ENCODE results near the gene GLP1R.

GLP1R gene

DNA sequence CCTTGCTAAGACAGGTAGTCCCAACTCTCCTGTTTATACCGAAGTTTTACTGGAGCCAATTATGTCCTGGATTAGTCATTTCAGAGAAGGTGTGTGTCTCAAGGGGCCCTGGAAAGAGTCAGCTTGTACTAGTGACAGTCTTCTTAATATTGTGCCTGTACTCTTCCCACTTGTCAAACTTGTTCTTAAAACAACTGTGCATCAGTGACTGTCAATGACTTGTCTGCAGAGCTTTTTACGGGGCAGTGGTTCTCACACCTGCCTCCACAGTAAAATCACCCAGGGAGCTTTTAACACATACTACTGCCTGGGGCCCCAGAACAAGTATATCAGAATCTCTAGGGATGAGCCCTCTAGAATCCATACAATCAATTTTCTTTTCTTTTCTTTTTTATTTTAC is 28.4 kb upstream of the GLP1R start:
- Histone ChIP-seq H3K27me3 (ENCODE audit: control insufficient read depth, insufficient read depth, low read length) (no peaks in the 10 kb centered on the region), H3K27ac (ENCODE audit: low read depth, low read length) (no peak overlapping the region), H3K4me3 (ENCODE audit: low read depth, low read length) (no peak overlapping the region), H3K9me3 (ENCODE audit: control insufficient read depth, insufficient read depth, low read length) (no peaks in the 10 kb centered on the region), H3K36me3 (ENCODE audit: control insufficient read depth, insufficient read depth, low read length) (no peaks in the 10 kb centered on the region), H3K9ac (ENCODE audit: low read depth, low read length) (no peak overlapping the region), H3K4me1 (ENCODE audit: control insufficient read depth, insufficient read depth, low read length) (peaks cover 7% of the 10 kb centered on the region)

DNA sequence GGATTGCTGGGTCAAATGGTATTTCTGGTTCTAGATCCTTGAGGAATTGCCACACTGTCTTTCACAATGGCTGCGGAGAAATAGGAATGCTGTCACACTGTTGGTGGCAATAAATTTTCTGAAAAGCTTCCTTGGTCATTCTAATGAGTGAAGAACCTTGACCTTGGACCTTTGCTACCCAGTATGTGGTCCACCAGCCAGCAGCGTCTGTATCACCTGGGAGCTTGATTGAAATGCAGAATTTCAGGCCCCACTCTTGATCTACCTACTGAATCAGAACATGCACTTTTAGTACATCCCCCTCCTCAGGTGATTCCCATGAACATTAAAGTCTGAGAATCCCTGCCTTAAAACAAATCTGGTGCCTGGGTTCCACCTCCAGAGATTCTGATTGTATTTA is 27.5 kb upstream of the GLP1R start:
- H3K9me3 ChIP-seq (ENCODE audit: control insufficient read depth, insufficient read depth, low read length) = no peaks in the 10 kb centered on the region
- H3K9ac ChIP-seq (ENCODE audit: low read depth, low read length) = no peak overlapping the region
- H3K4me3 ChIP-seq (ENCODE audit: low read depth, low read length) = no peak overlapping the region
- no peaks in the 10 kb centered on the region for H3K36me3 ChIP-seq (ENCODE audit: control insufficient read depth, insufficient read depth, low read length)
- H3K27me3 ChIP-seq (ENCODE audit: control insufficient read depth, insufficient read depth, low read length) = no peaks in the 10 kb centered on the region
- H3K4me1 ChIP-seq (ENCODE audit: control insufficient read depth, insufficient read depth, low read length) = peaks cover 7% of the 10 kb centered on the region
- H3K27ac ChIP-seq (ENCODE audit: low read depth, low read length) = no peak overlapping the region

DNA sequence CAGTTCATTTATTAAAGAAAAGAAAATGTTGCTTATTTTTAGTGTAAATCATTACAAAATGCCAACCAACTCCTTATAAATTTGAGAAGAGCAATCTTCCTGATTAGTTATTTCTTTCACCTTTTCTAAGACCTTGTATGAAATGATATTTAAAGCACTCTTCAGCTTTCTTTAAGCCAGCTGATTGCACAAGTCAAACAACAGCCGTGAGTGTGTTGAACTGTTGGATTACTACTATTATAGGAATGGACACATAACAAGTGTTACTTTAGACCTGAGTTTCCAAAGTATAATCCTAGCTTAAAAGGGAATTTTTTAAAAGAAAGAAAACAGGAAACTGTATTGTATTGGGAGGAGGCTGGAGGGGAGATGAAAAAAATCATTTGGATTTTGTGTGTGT is 26.8 kb upstream of the GLP1R start:
- Histone ChIP-seq H3K36me3 (ENCODE audit: control insufficient read depth, insufficient read depth, low read length) (no peaks in the 10 kb centered on the region), H3K27ac (ENCODE audit: low read depth, low read length) (no peak overlapping the region), H3K4me3 (ENCODE audit: low read depth, low read length) (no peak overlapping the region), H3K4me1 (ENCODE audit: control insufficient read depth, insufficient read depth, low read length) (peaks cover 10% of the 10 kb centered on the region), H3K9ac (ENCODE audit: low read depth, low read length) (no peak overlapping the region), H3K9me3 (ENCODE audit: control insufficient read depth, insufficient read depth, low read length) (no peaks in the 10 kb centered on the region), H3K27me3 (ENCODE audit: control insufficient read depth, insufficient read depth, low read length) (no peaks in the 10 kb centered on the region)

DNA sequence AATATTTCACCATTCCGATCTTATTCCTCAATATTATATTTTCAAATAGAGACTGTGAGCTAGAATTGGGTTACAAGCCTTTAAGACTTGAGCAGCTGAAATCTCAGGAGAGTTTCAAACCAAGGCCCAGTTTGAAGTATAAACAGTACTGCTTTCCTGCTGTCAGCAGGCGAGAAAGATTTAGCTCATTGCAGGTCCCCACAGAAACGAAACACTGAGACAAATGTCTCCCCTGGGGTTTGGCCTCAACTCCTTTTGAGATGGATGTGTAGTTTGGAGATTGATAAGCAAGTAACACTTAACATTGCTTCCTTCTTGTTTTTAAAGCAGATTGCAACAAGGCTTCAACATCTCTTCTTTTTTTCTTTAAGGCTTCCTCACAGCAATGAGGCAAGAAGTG is 22.4 kb upstream of the GLP1R start:
- H3K4me3 ChIP-seq (ENCODE audit: low read depth, low read length) = no peak overlapping the region
- no peak overlapping the region for H3K9ac ChIP-seq (ENCODE audit: low read depth, low read length)
- H3K4me1 ChIP-seq (ENCODE audit: control insufficient read depth, insufficient read depth, low read length) = peaks cover 9% of the 10 kb centered on the region
- H3K27me3 ChIP-seq (ENCODE audit: control insufficient read depth, insufficient read depth, low read length) = no peaks in the 10 kb centered on the region
- H3K27ac ChIP-seq (ENCODE audit: low read depth, low read length) = no peak overlapping the region
- H3K9me3 ChIP-seq (ENCODE audit: control insufficient read depth, insufficient read depth, low read length) = no peaks in the 10 kb centered on the region
- no peaks in the 10 kb centered on the region for H3K36me3 ChIP-seq (ENCODE audit: control insufficient read depth, insufficient read depth, low read length)

DNA sequence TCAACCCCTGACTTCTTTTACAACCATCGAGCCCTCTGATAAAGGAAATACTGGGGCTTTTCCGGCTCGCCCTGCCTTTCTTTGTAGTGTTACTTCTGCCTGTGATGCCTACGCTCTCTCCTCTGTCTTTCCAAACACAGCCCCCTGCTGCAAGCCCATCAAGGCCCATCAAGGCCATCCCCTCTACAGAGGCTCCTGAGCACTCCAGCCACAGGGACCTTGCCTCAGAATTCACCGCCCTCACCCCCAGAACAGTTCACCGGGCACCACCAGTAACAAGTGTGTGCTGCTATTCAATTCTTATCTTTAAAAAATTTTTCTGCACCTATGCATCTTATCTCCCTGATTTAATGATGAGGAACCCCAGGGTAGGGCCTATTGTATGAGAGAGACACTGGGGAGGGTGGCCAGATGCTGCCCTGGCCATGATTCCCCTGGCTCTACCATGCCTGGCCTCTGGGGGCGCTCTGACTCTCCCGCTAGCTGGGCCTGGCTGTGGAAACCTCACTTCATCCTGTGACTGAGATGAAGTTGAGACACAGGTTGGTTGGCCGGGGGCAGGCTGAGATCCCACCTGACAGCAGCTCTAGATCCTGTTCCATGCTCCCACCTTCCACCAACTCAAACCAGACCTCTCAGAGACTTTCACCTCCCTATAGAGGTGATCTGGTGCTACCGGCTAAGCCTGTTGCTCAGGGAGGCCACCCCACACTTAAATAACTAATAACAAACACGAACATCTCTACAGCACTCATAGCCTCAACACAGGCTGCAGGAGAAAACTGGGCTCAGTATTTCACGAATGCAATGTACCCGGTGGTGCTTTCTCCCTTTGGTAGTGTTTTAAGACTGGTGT is 19.2 kb upstream of the GLP1R start:
- Histone ChIP-seq H3K27me3 (ENCODE audit: control insufficient read depth, insufficient read depth, low read length) (no peaks in the 10 kb centered on the region; the same call in 1 of the 2 replicates), H3K9me3 (ENCODE audit: control insufficient read depth, insufficient read depth, low read length) (no peaks in the 10 kb centered on the region), H3K4me3 (ENCODE audit: low read depth, low read length) (no peak overlapping the region)

DNA sequence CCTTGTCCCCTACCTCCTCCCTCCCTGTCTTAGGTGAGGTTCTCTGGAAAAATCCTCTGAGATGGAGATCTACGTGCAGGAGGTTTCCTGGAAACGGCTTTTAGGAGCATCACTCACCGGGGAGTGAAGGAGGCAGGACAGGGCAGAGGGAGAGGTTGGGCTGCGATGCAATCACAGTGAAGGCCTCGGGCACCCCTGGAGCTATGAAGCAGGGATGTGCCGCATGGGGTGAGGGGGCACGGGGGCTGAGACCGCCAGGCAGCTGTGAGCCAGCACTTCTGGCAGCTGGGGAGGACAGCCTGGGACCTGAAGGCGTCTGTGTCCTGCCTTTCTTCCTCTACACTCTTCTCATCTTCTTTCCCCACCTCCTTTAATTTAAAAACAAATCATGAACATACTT is 12.9 kb upstream of the GLP1R start:
- no peak overlapping the region for H3K27ac ChIP-seq (ENCODE audit: low read depth, low read length)
- H3K36me3 ChIP-seq (ENCODE audit: control insufficient read depth, insufficient read depth, low read length) = no peaks in the 10 kb centered on the region
- peaks cover 3% of the 10 kb centered on the region; the same call in 1 of the 2 replicates for H3K27me3 ChIP-seq (ENCODE audit: control insufficient read depth, insufficient read depth, low read length)
- H3K4me3 ChIP-seq (ENCODE audit: low read depth, low read length) = no peak overlapping the region
- H3K9me3 ChIP-seq (ENCODE audit: control insufficient read depth, insufficient read depth, low read length) = no peaks in the 10 kb centered on the region
- H3K4me1 ChIP-seq (ENCODE audit: control insufficient read depth, insufficient read depth, low read length) = no peaks in the 10 kb centered on the region
- no peak overlapping the region for H3K9ac ChIP-seq (ENCODE audit: low read depth, low read length)

More for the DNA sequence above, 19.2 kb upstream of the GLP1R start:
- Histone ChIP-seq H3K27ac (ENCODE audit: low read depth, low read length) (no peak overlapping the region), H3K36me3 (ENCODE audit: control insufficient read depth, insufficient read depth, low read length) (no peaks in the 10 kb centered on the region), H3K9ac (ENCODE audit: low read depth, low read length) (no peak overlapping the region), H3K4me1 (ENCODE audit: control insufficient read depth, insufficient read depth, low read length) (peaks cover 3% of the 10 kb centered on the region; the same call in 1 of the 2 replicates)

DNA sequence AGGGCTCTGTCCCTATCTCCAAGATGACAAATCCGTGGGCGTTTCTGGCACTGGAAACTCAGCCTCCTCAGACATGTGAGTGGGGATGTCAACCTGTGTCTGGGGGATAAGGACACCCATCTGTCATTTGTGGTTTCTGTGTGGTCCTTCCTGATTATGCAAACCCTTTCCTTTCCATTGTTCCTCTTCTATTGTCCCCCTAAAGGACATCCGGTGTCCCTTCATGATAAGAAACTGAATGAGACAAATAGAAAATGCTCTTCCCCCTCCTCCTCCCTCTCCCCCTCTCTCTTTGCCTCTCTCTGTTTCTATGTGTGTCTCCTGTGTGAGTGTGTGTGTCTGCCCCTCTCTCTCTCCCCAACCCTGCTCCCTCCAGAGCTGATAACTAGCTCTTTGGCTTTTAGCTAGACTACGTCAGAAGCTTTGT is 11.5 kb upstream of the GLP1R start:
- no peak overlapping the region for H3K4me3 ChIP-seq (ENCODE audit: low read depth, low read length)
- H3K27ac ChIP-seq (ENCODE audit: low read depth, low read length) = no peak overlapping the region
- H3K27me3 ChIP-seq (ENCODE audit: control insufficient read depth, insufficient read depth, low read length) = peaks cover 3% of the 10 kb centered on the region; the same call in 1 of the 2 replicates

DNA sequence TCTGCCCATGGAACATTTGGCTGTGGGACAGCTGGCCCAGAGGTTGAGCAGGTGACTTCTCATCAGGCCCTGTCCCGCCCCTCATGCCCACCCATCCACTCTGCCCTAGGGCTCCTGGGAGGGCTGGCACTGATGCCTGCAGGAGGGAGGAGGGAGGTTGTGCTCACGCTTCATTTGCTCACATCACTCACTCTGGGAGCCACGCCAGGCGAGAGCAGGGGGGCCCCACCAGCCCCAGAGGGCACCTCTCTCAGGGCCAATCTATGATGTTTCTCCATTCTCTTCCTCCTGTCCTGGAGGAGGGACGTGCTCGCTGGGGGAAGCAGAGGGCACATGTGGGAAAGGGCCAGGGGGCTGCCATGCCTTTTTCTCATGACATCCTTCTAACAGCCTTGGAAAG is 10.9 kb upstream of the GLP1R start:
- no peaks in the 10 kb centered on the region for H3K4me1 ChIP-seq (ENCODE audit: control insufficient read depth, insufficient read depth, low read length)
- H3K27me3 ChIP-seq (ENCODE audit: control insufficient read depth, insufficient read depth, low read length) = peaks cover 3% of the 10 kb centered on the region; the same call in 1 of the 2 replicates

More for the DNA sequence above, 11.5 kb upstream of the GLP1R start:
- H3K9ac ChIP-seq (ENCODE audit: low read depth, low read length) = no peak overlapping the region
- H3K4me1 ChIP-seq (ENCODE audit: control insufficient read depth, insufficient read depth, low read length) = no peaks in the 10 kb centered on the region
- H3K9me3 ChIP-seq (ENCODE audit: control insufficient read depth, insufficient read depth, low read length) = no peaks in the 10 kb centered on the region
- no peaks in the 10 kb centered on the region for H3K36me3 ChIP-seq (ENCODE audit: control insufficient read depth, insufficient read depth, low read length)

DNA sequence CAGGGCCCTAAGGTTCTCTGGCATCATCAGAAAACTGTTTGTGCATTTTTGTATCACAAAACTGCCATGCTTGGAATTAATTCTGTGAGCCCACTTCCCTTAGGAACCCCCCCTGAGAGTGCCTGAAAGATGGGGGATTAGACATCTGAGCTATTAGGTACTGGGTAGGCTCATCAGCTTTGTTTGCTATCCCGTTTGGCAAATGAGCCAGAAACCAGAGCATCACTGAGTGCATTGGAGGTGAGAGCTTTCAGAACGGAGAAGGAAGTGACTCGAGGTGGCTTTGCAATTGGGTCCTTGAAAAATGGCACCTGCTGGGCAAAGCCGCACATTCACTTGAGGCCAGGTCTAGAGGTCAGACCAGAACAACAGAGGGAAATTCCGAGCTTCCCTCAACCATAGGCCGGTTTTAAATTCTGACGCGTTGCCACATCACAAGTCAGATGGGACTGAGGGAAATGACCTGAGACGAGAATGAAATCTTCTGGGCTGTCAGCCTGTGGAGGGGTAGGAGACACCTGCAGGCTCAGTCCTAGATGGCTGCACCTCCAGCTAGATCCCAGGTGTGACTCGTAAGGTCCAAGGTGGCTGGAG is 8.4 kb upstream of the GLP1R start:
- no peaks in the 10 kb centered on the region for H3K9me3 ChIP-seq (ENCODE audit: control insufficient read depth, insufficient read depth, low read length)
- H3K27ac ChIP-seq (ENCODE audit: low read depth, low read length) = no peak overlapping the region
- H3K27me3 ChIP-seq (ENCODE audit: control insufficient read depth, insufficient read depth, low read length) = peaks cover 6% of the 10 kb centered on the region; the same call in 1 of the 2 replicates
- H3K4me3 ChIP-seq (ENCODE audit: low read depth, low read length) = no peak overlapping the region
- H3K4me1 ChIP-seq (ENCODE audit: control insufficient read depth, insufficient read depth, low read length) = no peaks in the 10 kb centered on the region
- no peak overlapping the region for H3K9ac ChIP-seq (ENCODE audit: low read depth, low read length)
- H3K36me3 ChIP-seq (ENCODE audit: control insufficient read depth, insufficient read depth, low read length) = no peaks in the 10 kb centered on the region

More for the DNA sequence above, 10.9 kb upstream of the GLP1R start:
- no peak overlapping the region for H3K27ac ChIP-seq (ENCODE audit: low read depth, low read length)
- H3K9ac ChIP-seq (ENCODE audit: low read depth, low read length) = no peak overlapping the region
- no peak overlapping the region for H3K4me3 ChIP-seq (ENCODE audit: low read depth, low read length)
- no peaks in the 10 kb centered on the region for H3K9me3 ChIP-seq (ENCODE audit: control insufficient read depth, insufficient read depth, low read length)
- no peaks in the 10 kb centered on the region for H3K36me3 ChIP-seq (ENCODE audit: control insufficient read depth, insufficient read depth, low read length)

DNA sequence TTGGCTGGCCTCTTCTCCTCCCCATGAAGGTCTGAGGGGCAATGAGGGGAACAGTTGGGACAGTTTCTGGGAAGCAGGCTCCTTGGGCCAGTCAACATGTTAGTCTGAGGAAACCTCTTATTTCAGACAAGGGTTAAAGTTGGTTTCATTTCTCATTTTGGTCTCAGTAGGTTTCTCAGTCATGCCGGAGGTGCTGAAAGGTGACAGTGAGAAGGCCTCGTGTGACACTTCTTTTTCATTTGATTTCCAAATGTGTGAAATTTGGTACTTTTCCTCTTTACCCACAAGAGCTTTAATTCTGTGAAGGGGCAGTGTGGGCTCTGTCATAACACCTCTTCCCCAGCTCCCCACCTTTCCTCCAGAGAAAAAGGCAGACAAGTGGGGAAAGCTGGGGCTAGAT is 7.5 kb upstream of the GLP1R start:
- Histone ChIP-seq H3K9ac (ENCODE audit: low read depth, low read length) (no peak overlapping the region), H3K4me1 (ENCODE audit: control insufficient read depth, insufficient read depth, low read length) (no peaks in the 10 kb centered on the region), H3K36me3 (ENCODE audit: control insufficient read depth, insufficient read depth, low read length) (no peaks in the 10 kb centered on the region), H3K27me3 (ENCODE audit: control insufficient read depth, insufficient read depth, low read length) (peaks cover 11% of the 10 kb centered on the region; the same call in 1 of the 2 replicates), H3K9me3 (ENCODE audit: control insufficient read depth, insufficient read depth, low read length) (no peaks in the 10 kb centered on the region), H3K4me3 (ENCODE audit: low read depth, low read length) (no peak overlapping the region), H3K27ac (ENCODE audit: low read depth, low read length) (no peak overlapping the region)

DNA sequence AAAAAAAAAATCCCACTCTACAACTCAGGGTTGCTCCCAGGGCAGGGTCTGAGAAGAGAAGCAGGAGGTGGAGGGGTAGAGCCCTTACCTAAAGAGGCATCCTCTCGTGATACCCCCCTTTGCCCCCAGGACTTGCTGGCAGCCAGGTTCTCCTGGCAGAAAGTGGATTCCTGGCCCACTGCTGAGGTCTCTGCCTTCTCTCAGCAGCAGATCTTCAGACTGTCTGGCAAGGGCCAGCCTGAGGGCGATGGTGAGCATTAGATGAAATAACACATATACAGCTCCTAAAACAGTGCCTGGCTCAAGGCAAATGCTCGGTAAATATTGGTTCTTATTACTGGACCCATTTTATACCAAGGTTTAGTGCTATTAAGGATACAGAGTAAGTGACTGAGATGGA is 4.8 kb upstream of the GLP1R start:
- no peaks in the 10 kb centered on the region for H3K9me3 ChIP-seq (ENCODE audit: control insufficient read depth, insufficient read depth, low read length)
- no peak overlapping the region for H3K4me3 ChIP-seq (ENCODE audit: low read depth, low read length)
- H3K36me3 ChIP-seq (ENCODE audit: control insufficient read depth, insufficient read depth, low read length) = no peaks in the 10 kb centered on the region
- peaks cover 33% of the 10 kb centered on the region for H3K27me3 ChIP-seq (ENCODE audit: control insufficient read depth, insufficient read depth, low read length)
- no peak overlapping the region for H3K9ac ChIP-seq (ENCODE audit: low read depth, low read length)
- H3K27ac ChIP-seq (ENCODE audit: low read depth, low read length) = no peak overlapping the region
- H3K4me1 ChIP-seq (ENCODE audit: control insufficient read depth, insufficient read depth, low read length) = no peaks in the 10 kb centered on the region
